Muscle of leg (tissue), 11 donors: ENCODE measurements around the gene SLC12A2. TPM values are rescaled to one million over a fixed set of nuclear protein-coding genes. Genes with fewer than 3 reads are reported as not detected.
A peak's percentile ranks its signal among the peaks of the same experiment; 100 is the strongest.

Experiments used
- DNase-seq: peaks from one replicate; pipeline ENCODE4 v3.0.0; 2013
- H3K27ac ChIP-seq: one replicate; pipeline ENCODE4 v1.5.1; 2013; ENCODE audit warnings: mild to moderate bottlenecking, low read length, control low read depth
- H3K27me3 ChIP-seq: one replicate; pipeline ENCODE4 v1.6.1; 2013; ENCODE audit warnings: low read length; ENCODE audit not compliant: control insufficient read depth, insufficient read depth
- H3K36me3 ChIP-seq: one replicate; pipeline ENCODE4 v1.6.1; 2013; ENCODE audit warnings: low read length; ENCODE audit not compliant: control insufficient read depth, insufficient read depth
- H3K4me1 ChIP-seq: one replicate; pipeline ENCODE4 v1.6.1; 2013; ENCODE audit warnings: low read length; ENCODE audit not compliant: control insufficient read depth, insufficient read depth
- H3K4me3 ChIP-seq: one replicate; pipeline ENCODE4 v1.5.1; 2013; ENCODE audit warnings: low read length, control low read depth
- H3K9me3 ChIP-seq: replicated peaks from 2 replicates; pipeline ENCODE4 v1.6.1; 2013; ENCODE audit warnings: low read depth, low read length; ENCODE audit not compliant: control insufficient read depth
- WGBS: methylation state at CpG from one replicate; pipeline ENCODE4 v1.1.5; 2013; ENCODE audit warnings: missing lambda C conversion rate; ENCODE audit not compliant: insufficient coverage; 5-methylcytosine and 5-hydroxymethylcytosine counted together
- polyA plus RNA-seq, 8 donors: library from polyadenylated mRNA; unstranded; fragments of 120-200 nt; gene quantifications; one replicate each; pipeline versions ENCODE4 v1.2.1 to v1.2.3, GENCODE V29; 2013; ENCODE audit warnings: inconsistent platforms in 1 of 8, low replicate concordance in 1 of 8; ENCODE audit not compliant: insufficient read length in 8 of 8, insufficient read depth in 1 of 8
- total RNA-seq: library from RNA; stranded (reverse); fragments of 120-200 nt; gene quantifications from one replicate; pipeline ENCODE4 v1.2.4, GENCODE V29; 2013

Gene SLC12A2
- total and polyA plus RNA-seq, 9 donors, result 13.7 to 29.1 (median 21.7) TPM

DNA sequence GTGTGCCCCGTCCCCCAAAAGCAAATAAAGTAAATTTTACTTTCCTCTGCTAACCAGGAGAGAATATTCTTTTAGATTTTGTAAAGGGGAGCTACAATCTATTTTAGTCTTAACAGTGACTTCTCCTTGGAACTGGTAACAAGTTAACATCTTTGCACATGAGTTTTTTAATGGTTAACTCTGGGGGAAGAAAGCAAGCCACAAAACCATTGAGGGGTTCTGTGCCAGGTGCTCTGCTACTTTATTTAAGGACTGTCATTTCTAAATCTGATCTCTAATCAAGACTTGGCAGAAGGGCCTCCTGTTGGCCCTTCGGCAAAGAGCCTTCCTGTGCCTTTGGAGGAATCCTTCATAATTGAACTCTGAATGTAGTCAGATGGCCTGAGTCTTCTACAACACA, 153.4 kb downstream of the SLC12A2 start:
- Histone ChIP-seq H3K4me3 (no peak overlapping the region), H3K9me3 (no peaks in the 10 kb centered on the region), H3K27ac (peak overlapping the region; percentile 22), H3K27me3 (no peaks in the 10 kb centered on the region), H3K4me1 (peaks cover 5% of the 10 kb centered on the region), H3K36me3 (no peaks in the 10 kb centered on the region)
- DNase-seq, result no peak
- no CpG with 5 or more reads among the region's 2 CpGs for WGBS

DNA sequence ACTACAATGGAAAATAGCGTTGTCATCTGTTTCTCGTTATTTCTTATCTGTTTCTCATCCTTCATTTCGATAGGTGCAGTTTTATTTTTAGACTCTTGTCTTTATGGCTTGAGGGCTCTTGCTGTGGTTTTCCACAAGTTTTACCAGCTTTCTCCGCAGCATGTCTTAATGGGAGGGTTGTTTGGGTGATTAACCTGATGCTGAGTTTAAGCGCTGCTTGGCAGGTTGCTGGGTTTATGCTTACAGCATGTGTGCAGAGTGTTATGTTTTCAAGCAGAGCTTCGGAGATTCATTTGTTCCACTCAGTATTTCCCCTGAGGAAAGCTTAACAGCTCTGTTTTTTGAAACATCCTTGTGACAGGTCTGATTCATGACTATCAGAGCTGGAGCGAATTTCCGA, 154.0 kb downstream of the SLC12A2 start:
- Histone ChIP-seq H3K9me3 (no peaks in the 10 kb centered on the region), H3K27ac (peak overlapping the region; percentile 15), H3K4me3 (no peak overlapping the region), H3K27me3 (no peaks in the 10 kb centered on the region), H3K4me1 (peaks cover 5% of the 10 kb centered on the region), H3K36me3 (no peaks in the 10 kb centered on the region)
- DNase-seq, result peak; percentile 92
- 0% methylated on average over 2 of the region's 8 CpGs for WGBS
